ENCODE measurements around the gene MAFB. TPM values are rescaled to one million over a fixed set of nuclear protein-coding genes. Genes with fewer than 3 reads are reported as not detected.
A peak's percentile ranks its signal among the peaks of the same experiment; 100 is the strongest.
"Not testable (repeated sequence)": the region's sequence is repeated elsewhere in the genome, so short reads cannot be mapped to it uniquely, and the experiment has no call there.

MAFB gene
- total RNA-seq, result not detected

- peak; percentile 79 for ATAC-seq
- CTCF ChIA-PET, result interaction anchor here (0.6 to 1.3 kb wide), 7 partner anchors 12 to 1457 kb away, joined by 3 to 5 read pairs (median 3); no protein-coding TSS in a partner anchor
- no peaks in the 10 kb centered on the region for H3K9me3 Mint-ChIP-seq (ENCODE audit: low read depth)
- no peaks in the 10 kb centered on the region for H3K36me3 Mint-ChIP-seq (ENCODE audit: low read depth)
- H3K27ac Mint-ChIP-seq, result no peak within 1 kb of the TSS
- DNase-seq, result peak; percentile 75
- peaks cover 73% of the 10 kb centered on the region for H3K27me3 Mint-ChIP-seq
- peaks cover 11% of the 10 kb centered on the region for H3K4me1 Mint-ChIP-seq
- intact Hi-C loops (cut with DNase I, micrococcal nuclease), result loop anchor here (2.0 to 10.0 kb wide), 3 partner anchors 805 to 1962 kb away; no protein-coding TSS in a partner anchor
- peak within 1 kb of the TSS; percentile 61 for H3K4me3 Mint-ChIP-seq
- POLR2A ChIA-PET, result no interaction called here
Measured at GRCh38 chr20:40689100-40689942, at the start of gene MAFB. Gene MAFB (minus strand): TSS chr20:40689236. CDS start chr20:40688850, 386 bp downstream.

DNA sequence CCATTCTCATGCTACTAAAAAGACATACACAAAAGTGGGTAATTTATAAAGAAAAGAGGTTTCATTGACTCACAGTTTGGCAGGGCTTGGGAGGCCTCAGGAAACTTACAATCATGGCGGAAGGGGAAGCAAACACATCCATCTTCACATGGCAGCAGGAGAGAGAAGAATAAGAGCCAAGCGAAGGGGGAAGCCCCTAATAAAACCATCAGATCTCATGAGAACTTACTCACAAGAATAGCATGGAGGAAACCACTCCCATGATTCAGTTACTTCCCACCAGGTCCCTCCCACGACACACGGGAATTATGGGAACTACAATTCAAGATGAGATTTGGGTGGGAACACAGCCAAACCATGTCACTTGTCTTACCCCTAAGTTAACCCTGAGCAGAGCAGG is 47.4 kb upstream of the MAFB start:
- CTCF ChIA-PET; H3K4me3 Mint-ChIP-seq; H3K4me1 Mint-ChIP-seq; intact Hi-C loops (cut with DNase I, micrococcal nuclease); H3K9me3 Mint-ChIP-seq (ENCODE audit: low read depth); DNase-seq; POLR2A ChIA-PET; ATAC-seq; H3K27ac Mint-ChIP-seq; H3K36me3 Mint-ChIP-seq (ENCODE audit: low read depth): not testable (repeated sequence)
- H3K27me3 Mint-ChIP-seq, result peaks cover 14% of the 10 kb centered on the region

DNA sequence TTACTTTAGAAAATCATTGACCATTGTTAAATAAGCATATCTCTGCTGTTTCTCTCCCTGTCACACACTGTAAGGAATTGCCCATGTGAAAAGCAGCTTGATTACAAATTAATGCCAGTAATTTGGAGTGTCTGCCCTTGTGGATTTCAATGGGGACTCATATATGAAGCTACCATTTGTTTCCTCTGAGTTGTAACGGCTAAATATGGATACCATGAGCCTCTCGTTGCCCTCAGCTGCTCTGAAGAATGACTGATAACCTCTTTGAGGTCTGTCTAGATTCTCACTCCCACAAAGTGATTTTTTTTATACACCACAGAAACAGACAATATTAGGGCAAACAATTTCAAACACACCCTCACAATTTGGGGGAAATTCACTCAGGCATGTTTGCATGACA is 40.0 kb upstream of the MAFB start:
- H3K9me3 Mint-ChIP-seq (ENCODE audit: low read depth), result peaks cover 6% of the 10 kb centered on the region
- peaks cover 17% of the 10 kb centered on the region for H3K27me3 Mint-ChIP-seq
- CTCF ChIA-PET, result interaction anchor here (1.0 kb wide), 1 partner anchor 12 kb away, joined by 4 read pairs; no protein-coding TSS in a partner anchor
- H3K36me3 Mint-ChIP-seq (ENCODE audit: low read depth), result no peaks in the 10 kb centered on the region
- no peak for DNase-seq
- no peak overlapping the region for H3K4me3 Mint-ChIP-seq
- POLR2A ChIA-PET, result no interaction called here
- H3K27ac Mint-ChIP-seq, result no peak overlapping the region
- no peak for ATAC-seq
- intact Hi-C loops (cut with DNase I, micrococcal nuclease), result no loop called here
- no peaks in the 10 kb centered on the region for H3K4me1 Mint-ChIP-seq

GRCh38 chr20:40728470-40728869 is 39.4 kb upstream of the MAFB start:
- H3K9me3 Mint-ChIP-seq (ENCODE audit: low read depth), result peaks cover 6% of the 10 kb centered on the region
- H3K27ac Mint-ChIP-seq, result no peak overlapping the region
- ATAC-seq, result no peak
- intact Hi-C loops (cut with DNase I, micrococcal nuclease), result no loop called here
- peaks cover 12% of the 10 kb centered on the region for H3K27me3 Mint-ChIP-seq
- no peaks in the 10 kb centered on the region for H3K36me3 Mint-ChIP-seq (ENCODE audit: low read depth)
- no peaks in the 10 kb centered on the region for H3K4me1 Mint-ChIP-seq
- CTCF ChIA-PET, result interaction anchor here (1.0 kb wide), 1 partner anchor 12 kb away, joined by 4 read pairs; no protein-coding TSS in a partner anchor
- H3K4me3 Mint-ChIP-seq, result no peak overlapping the region
- no peak for DNase-seq
- POLR2A ChIA-PET, result no interaction called here

DNA sequence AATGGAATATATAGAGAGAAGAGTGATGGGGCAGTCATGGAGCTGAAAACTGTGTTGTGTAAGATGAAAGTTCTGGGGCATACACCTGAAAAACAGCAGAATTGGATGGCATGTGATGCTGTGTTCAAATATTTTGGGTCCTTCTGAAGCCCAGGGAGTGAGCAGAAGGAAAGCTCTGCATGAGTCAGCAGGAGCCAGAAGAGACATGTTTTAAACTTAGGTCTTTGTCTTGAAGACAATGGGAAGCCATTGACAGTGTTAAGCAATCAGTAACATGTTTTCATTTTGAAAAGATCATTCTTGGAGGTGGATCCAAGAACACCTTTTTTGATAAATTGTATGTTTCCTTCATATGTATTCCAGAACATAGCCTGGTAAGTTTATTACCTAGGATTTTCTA is 38.9 kb upstream of the MAFB start:
- Mint-ChIP-seq H3K27ac (no peak overlapping the region), H3K4me1 (no peaks in the 10 kb centered on the region), H3K9me3 (ENCODE audit: low read depth) (peaks cover 6% of the 10 kb centered on the region), H3K4me3 (no peak overlapping the region), H3K36me3 (ENCODE audit: low read depth) (no peaks in the 10 kb centered on the region), H3K27me3 (peaks cover 7% of the 10 kb centered on the region)
- POLR2A ChIA-PET, result no interaction called here
- ATAC-seq (no peak), DNase-seq (no peak)
- intact Hi-C loops (cut with DNase I, micrococcal nuclease), result no loop called here
- CTCF ChIA-PET, result no interaction called here

DNA sequence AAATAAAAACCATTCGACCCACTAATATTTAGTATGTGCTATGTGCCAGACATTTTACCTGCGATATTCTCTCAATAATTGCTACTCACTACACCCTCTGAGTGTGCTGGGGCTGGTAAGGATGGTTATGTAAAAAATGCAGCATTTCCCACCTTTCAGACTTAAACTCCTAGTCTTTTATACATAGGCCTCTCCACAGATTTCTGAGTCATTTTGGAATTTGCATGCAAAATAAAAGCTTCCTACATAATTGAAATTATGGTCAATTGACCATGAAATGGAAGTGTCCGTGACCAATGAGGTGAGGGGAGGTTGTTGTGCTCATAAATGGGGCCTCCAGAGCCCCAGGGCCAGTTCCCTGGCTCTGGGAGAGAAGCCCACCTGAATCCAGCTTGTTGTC is 37.7 kb upstream of the MAFB start:
- DNase-seq, result no peak
- Mint-ChIP-seq H3K4me1 (no peaks in the 10 kb centered on the region), H3K9me3 (ENCODE audit: low read depth) (peaks cover 6% of the 10 kb centered on the region), H3K27ac (no peak overlapping the region), H3K36me3 (ENCODE audit: low read depth) (no peaks in the 10 kb centered on the region), H3K27me3 (peaks cover 7% of the 10 kb centered on the region), H3K4me3 (no peak overlapping the region)
- intact Hi-C loops (cut with DNase I, micrococcal nuclease), result no loop called here
- no peak for ATAC-seq
- ChIA-PET POLR2A (no interaction called here), CTCF (interaction anchor here (4.3 kb wide), 1 partner anchor 14 kb away, joined by 19 read pairs; no protein-coding TSS in a partner anchor)

DNA sequence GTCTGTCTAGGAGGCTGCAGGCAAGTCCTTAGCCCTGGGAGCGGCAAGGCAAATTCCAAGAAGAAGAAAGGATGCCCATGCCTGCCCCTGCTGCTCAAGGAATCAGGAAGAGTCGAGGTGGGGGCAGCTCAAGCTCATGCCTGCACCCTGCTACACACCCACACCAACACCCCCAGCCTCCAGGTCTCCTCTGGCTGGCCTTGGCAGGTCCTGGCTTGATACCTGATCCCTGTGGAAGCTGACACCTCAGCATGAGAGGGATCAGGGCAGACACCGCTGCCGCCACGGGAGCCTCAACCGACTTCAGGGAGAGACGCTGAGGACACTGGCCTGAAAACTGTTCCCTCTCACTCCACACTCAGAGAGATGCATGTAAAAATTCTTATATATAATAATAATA is 35.5 kb upstream of the MAFB start:
- Mint-ChIP-seq H3K4me3 (no peak overlapping the region), H3K27me3 (peaks cover 5% of the 10 kb centered on the region), H3K9me3 (ENCODE audit: low read depth) (peaks cover 6% of the 10 kb centered on the region), H3K36me3 (ENCODE audit: low read depth) (no peaks in the 10 kb centered on the region), H3K27ac (no peak overlapping the region), H3K4me1 (no peaks in the 10 kb centered on the region)
- DNase-seq (no peak), ATAC-seq (no peak)
- intact Hi-C loops (cut with DNase I, micrococcal nuclease), result no loop called here
- POLR2A ChIA-PET, result interaction anchor here (0.7 kb wide), 1 partner anchor 166 kb away, joined by 4 read pairs; no protein-coding TSS in a partner anchor
- CTCF ChIA-PET, result interaction anchor here (4.3 kb wide), 1 partner anchor 17 kb away, joined by 19 read pairs; no protein-coding TSS in a partner anchor

DNA sequence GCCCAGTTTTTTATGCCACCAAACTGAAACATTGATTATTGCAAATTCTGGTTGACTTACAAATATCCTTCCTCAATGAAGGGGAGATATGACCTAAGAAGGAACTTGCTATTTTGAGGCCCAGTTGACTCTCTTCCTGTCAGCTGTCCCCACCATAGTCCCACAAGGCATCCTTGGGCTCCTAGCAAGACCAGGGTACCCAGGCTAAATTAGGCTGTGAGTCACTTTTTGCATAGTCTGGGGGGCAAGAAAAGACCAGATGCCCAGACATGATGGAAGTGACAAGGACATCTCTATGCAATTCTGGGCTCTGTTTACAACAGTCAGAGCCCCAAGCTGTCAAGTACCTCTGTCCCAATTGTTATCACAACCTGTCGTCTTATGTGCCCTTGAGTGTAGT is 31.8 kb upstream of the MAFB start:
- no peaks in the 10 kb centered on the region for H3K4me1 Mint-ChIP-seq
- H3K36me3 Mint-ChIP-seq (ENCODE audit: low read depth), result no peaks in the 10 kb centered on the region
- no peak overlapping the region for H3K27ac Mint-ChIP-seq
- POLR2A ChIA-PET, result no interaction called here
- ATAC-seq (no peak), DNase-seq (no peak)
- intact Hi-C loops (cut with DNase I, micrococcal nuclease), result no loop called here
- H3K9me3 Mint-ChIP-seq (ENCODE audit: low read depth), result no peaks in the 10 kb centered on the region
- CTCF ChIA-PET, result interaction anchor here (1.0 kb wide), 1 partner anchor 13 kb away, joined by 4 read pairs; no protein-coding TSS in a partner anchor
- H3K27me3 Mint-ChIP-seq, result no peaks in the 10 kb centered on the region
- H3K4me3 Mint-ChIP-seq, result no peak overlapping the region

GRCh38 chr20:40720099-40720498 is 31.1 kb upstream of the MAFB start:
- H3K27me3 Mint-ChIP-seq, result no peaks in the 10 kb centered on the region
- intact Hi-C loops (cut with DNase I, micrococcal nuclease), result no loop called here
- CTCF ChIA-PET, result interaction anchor here (0.6 to 1.4 kb wide), 3 partner anchors 13 to 159 kb away, joined by 3 to 6 read pairs (median 4); no protein-coding TSS in a partner anchor
- ATAC-seq, result no peak
- POLR2A ChIA-PET, result no interaction called here
- no peak for DNase-seq
- no peak overlapping the region for H3K27ac Mint-ChIP-seq
- H3K4me1 Mint-ChIP-seq, result no peaks in the 10 kb centered on the region
- H3K9me3 Mint-ChIP-seq (ENCODE audit: low read depth), result no peaks in the 10 kb centered on the region
- no peak overlapping the region for H3K4me3 Mint-ChIP-seq
- no peaks in the 10 kb centered on the region for H3K36me3 Mint-ChIP-seq (ENCODE audit: low read depth)

DNA sequence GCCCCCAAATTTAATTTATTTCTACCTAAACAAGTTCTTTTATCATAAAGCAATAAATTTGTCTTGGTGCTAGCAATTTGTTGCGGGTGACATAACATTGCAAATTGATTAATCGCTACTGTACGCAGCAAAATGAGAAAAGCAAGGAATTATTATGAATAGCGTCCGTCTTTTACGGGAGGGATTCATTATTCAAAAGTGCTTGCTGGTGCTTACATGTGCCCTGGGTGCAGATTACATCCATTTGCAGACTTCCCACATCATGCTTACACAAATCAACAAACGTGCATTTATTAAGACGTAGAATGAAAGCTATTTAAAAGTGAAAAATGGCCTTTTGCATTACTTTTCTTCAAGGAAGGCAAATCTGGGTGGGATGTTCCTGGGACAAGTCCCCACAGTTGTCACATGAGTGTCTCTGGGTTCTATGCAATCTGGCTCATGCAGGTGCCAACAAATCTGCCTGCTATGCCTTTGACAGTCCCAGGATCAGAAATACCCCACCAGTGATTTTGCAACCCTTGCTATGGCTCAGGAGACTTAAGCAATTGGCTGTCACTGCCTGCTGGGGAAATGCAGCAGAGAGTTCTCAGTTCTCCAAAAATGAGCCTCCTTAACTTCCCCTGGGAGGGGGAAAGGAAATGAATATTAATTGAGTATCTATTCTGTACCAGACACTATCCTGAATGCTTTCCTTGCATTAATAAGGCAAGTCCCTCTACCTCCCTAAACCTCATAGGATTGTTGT is 30.1 kb upstream of the MAFB start:
- DNase-seq (no peak), ATAC-seq (no peak)
- Mint-ChIP-seq H3K9me3 (ENCODE audit: low read depth) (no peaks in the 10 kb centered on the region), H3K4me3 (no peak overlapping the region), H3K27ac (no peak overlapping the region), H3K27me3 (no peaks in the 10 kb centered on the region), H3K36me3 (ENCODE audit: low read depth) (no peaks in the 10 kb centered on the region), H3K4me1 (no peaks in the 10 kb centered on the region)
- CTCF ChIA-PET, result interaction anchor here (0.8 to 1.4 kb wide), 2 partner anchors 22 to 599 kb away, joined by 3 to 6 read pairs; no protein-coding TSS in a partner anchor
- POLR2A ChIA-PET, result no interaction called here
- intact Hi-C loops (cut with DNase I, micrococcal nuclease), result no loop called here

DNA sequence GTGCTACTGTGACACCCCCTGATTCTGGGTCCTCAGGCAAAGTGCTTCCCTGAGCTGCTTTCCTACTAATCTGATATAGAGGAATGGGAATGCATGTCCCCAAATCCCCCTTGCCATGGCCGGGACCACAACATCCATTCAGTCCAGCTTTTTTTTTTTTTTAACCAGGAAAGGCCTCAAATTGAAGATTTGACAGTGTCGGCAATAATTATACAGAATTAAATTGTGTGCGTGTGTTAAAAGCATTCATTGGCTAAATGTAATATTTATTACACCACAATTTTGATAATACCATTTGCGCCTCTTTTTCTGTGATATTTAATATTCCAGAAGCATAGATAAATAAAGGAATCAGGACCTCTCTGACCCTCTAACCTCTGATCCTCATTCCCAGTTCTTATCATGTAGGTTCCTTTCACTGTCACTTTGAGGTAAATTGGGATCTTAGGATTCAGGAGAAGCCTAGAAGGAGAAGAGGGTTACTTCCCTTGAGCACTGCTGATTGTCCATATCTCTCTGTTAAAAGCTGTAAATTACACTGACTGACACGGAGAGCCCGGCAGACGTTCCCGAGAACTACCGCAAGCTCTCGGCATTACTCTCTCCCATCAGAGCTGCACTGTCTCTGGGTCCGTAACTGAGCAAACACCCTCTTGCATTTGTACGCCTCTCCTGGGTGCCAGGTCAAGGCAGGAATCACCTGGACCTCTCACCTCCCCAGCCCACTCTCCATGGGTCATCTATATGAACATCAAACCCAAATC is 29.4 kb upstream of the MAFB start:
- H3K27me3 Mint-ChIP-seq, result no peaks in the 10 kb centered on the region
- POLR2A ChIA-PET, result no interaction called here
- H3K4me3 Mint-ChIP-seq, result no peak overlapping the region
- no peaks in the 10 kb centered on the region for H3K4me1 Mint-ChIP-seq
- no peaks in the 10 kb centered on the region for H3K9me3 Mint-ChIP-seq (ENCODE audit: low read depth)
- CTCF ChIA-PET, result interaction anchor here (0.6 to 1.3 kb wide), 3 partner anchors 23 to 598 kb away, joined by 3 to 6 read pairs (median 4); no protein-coding TSS in a partner anchor
- DNase-seq (no peak), ATAC-seq (no peak)
- intact Hi-C loops (cut with DNase I, micrococcal nuclease), result no loop called here
- H3K36me3 Mint-ChIP-seq (ENCODE audit: low read depth), result no peaks in the 10 kb centered on the region
- no peak overlapping the region for H3K27ac Mint-ChIP-seq
